Measurements from ENCODE around the gene CST3.

The CST3 gene

GRCh38 chr20:23598481-23598880 is 39.3 kb downstream of the CST3 start:
- TF ChIP-seq CTCF (conservative IDR thresholded peaks at IDR 0.05; ENCODE audit: low read depth): no peak
- ChIA-PET CTCF (interaction anchor here (0.7 kb wide), 1 partner anchor 134 kb away, joined by 6 read pairs; no protein-coding TSS in a partner anchor), POLR2A (ENCODE audit: low non-redundant PET) (no interaction called here)
- no peak overlapping the region for H3K27ac ChIP-seq
- no peak for DNase-seq (ENCODE audit: low spot score)

GRCh38 chr20:23596579-23597250 is 41.0 kb downstream of the CST3 start:
- TF ChIP-seq CTCF (conservative IDR thresholded peaks at IDR 0.05; ENCODE audit: low read depth): no peak
- POLR2A ChIA-PET (ENCODE audit: low non-redundant PET): no interaction called here
- DNase-seq (ENCODE audit: low spot score): no peak
- CTCF ChIA-PET: no interaction called here
- H3K27ac ChIP-seq: no peak overlapping the region

DNA sequence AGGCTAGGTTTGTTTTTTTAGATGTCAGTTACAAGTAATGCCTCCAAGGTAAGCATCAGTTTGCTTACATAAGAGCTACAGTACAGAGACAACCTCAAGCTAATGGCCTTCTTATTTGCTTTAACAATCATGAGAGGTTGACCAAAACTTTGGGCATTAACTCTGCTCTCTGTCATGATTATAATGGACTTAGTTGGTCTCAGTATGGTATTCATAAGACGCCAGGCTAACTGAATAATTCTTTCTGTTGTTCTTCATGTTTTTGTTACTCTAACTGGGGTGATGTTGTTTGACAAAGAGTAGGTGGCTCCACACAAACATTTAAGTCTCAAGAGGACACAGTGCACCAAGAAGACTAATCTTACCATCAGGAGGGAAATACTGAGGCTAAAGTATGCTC is 41.8 kb downstream of the CST3 start:
- ChIA-PET CTCF (no interaction called here), POLR2A (ENCODE audit: low non-redundant PET) (no interaction called here)
- no peak for DNase-seq (ENCODE audit: low spot score)

GRCh38 chr20:23588434-23589403 is 49.0 kb downstream of the CST3 start:
- DNase-seq (ENCODE audit: low spot score): no peak
- CTCF ChIA-PET: no interaction called here
- POLR2A ChIA-PET (ENCODE audit: low non-redundant PET): no interaction called here

More for the DNA sequence above, 41.8 kb downstream of the CST3 start:
- H3K27ac ChIP-seq: no peak overlapping the region
- TF ChIP-seq CTCF (conservative IDR thresholded peaks at IDR 0.05; ENCODE audit: low read depth): no peak

GRCh38 chr20:23587631-23588030 is 50.1 kb downstream of the CST3 start:
- H3K27ac ChIP-seq: peak overlapping the region; percentile 16; the same call in 1 of the 2 replicates
- ChIA-PET POLR2A (ENCODE audit: low non-redundant PET) (no interaction called here), CTCF (no interaction called here)
- no peak for DNase-seq (ENCODE audit: low spot score)
- no peak for TF ChIP-seq CTCF (conservative IDR thresholded peaks at IDR 0.05; ENCODE audit: low read depth)

More at GRCh38 chr20:23588434-23589403, 49.0 kb downstream of the CST3 start:
- H3K27ac ChIP-seq: no peak overlapping the region
- no peak for TF ChIP-seq CTCF (conservative IDR thresholded peaks at IDR 0.05; ENCODE audit: low read depth)

DNA sequence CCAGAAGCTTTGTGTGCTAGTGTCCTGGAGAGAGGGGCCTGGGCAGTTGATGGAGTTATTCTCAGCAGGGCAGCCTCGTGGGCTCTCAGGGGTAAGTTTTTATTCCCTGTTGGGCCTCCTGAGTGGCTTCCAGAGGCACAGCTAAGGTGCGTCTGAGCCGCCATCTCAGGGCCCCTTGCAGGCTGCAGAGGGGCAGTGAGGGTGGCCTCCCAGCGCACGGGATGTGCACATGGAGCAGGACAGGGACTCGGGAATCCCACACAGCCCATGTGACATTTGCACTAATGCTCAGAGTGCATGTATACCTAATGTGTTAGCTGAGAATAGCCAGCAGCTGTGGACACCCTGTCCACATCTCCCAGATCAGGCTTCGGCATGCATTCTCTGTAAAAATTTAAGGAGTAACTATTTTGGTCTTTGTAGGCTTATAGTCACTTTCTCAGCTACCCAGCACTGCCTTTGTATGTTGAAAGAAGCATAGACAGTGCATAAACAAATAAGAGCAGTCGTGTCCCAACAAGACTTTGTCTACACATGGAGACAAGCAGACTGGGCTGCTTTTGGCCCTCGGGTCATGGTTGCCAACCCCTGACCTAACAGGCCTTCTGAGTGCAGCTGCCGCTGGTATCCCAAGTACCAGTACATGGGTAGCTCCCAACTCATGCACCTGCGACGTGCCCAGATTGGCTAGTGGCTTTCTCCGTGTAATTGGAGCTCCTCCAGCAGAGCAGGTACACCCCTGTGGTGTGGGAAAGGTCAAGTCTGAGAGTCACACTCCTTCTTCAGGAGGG is 50.8 kb downstream of the CST3 start:
- no peak for TF ChIP-seq CTCF (conservative IDR thresholded peaks at IDR 0.05; ENCODE audit: low read depth)
- ChIA-PET CTCF (interaction anchor here (0.6 to 1.5 kb wide), 2 partner anchors 18 to 20 kb away, joined by 3 to 5 read pairs; no protein-coding TSS in a partner anchor), POLR2A (ENCODE audit: low non-redundant PET) (no interaction called here)

More for the DNA sequence above, 50.8 kb downstream of the CST3 start:
- DNase-seq (ENCODE audit: low spot score): peak; percentile 41
- peak overlapping the region; percentile 16; the same call in 1 of the 2 replicates for H3K27ac ChIP-seq
